Panc1 (cell line): ENCODE results near the gene TNIK. TPM values are rescaled to one million over a fixed set of nuclear protein-coding genes. Genes with fewer than 3 reads are reported as not detected.

ENCODE experiments used
- ATAC-seq: fragments of 200-7000 bp; cut with Tn5 transposase; 2 replicates; pipeline ENCODE4 v1.9.1; 2020; ENCODE audit warnings: mild to moderate bottlenecking, moderate library complexity
- BruUV-seq: library from RNA; stranded (reverse); fragments of 400-500 nt; replicated peaks from 2 replicates; lab custom pipeline; 2021; lab: Mats Ljungman, UMichigan
- CTCF ChIA-PET: fragments of 300-600 bp; sonication (Branson Sonifier 250); formaldehyde crosslinking; loops from one replicate; lab custom pipeline; 2022; ENCODE audit warnings: antibody characterized with exemption; lab: Charles Lee
- POLR2A ChIA-PET: fragments of 300-600 bp; sonication (Branson Sonifier 250); formaldehyde crosslinking; loops from one replicate; lab custom pipeline; 2022; ENCODE audit warnings: antibody characterized with exemption; lab: Charles Lee
- DNase-seq: peaks from one replicate; pipeline ENCODE4 v3.0.0-alpha.2; 2010; ENCODE audit warnings: low read depth, low spot score
- H3K27ac ChIP-seq: 2 replicates; pipeline ENCODE4 v1.5.1; 2011; ENCODE audit warnings: mild to moderate bottlenecking, low read length, inconsistent platforms
- H3K27me3 ChIP-seq: fragments of 200-500 bp; sonication (Bioruptor generic); 2 replicates; pipeline ENCODE4 v1.6.0; 2014; ENCODE audit warnings: low read length, inconsistent platforms; ENCODE audit not compliant: control insufficient read depth, insufficient read depth
- H3K36me3 ChIP-seq: fragments of 200-500 bp; sonication (Bioruptor generic); 2 replicates; pipeline ENCODE4 v1.5.1; 2014; ENCODE audit warnings: inconsistent platforms, mild to moderate bottlenecking, low read length, moderate library complexity; ENCODE audit not compliant: control insufficient read depth, insufficient read depth
- H3K4me1 ChIP-seq: 2 replicates; pipeline ENCODE4 v1.5.1; 2011; ENCODE audit warnings: inconsistent platforms, mild to moderate bottlenecking, low read length, moderate library complexity; ENCODE audit not compliant: control insufficient read depth, insufficient read depth
- H3K4me3 ChIP-seq, 2 experiments: 2 replicates each; pipeline ENCODE4 v1.5.1; 2011 to 2012; ENCODE audit warnings: low read depth in 2 of 2, low read length in 2 of 2, mild to moderate bottlenecking in 2 of 2, inconsistent platforms in 1 of 2, moderate library complexity in 1 of 2
- H3K9me3 ChIP-seq: fragments of 200-500 bp; sonication (Bioruptor generic); 2 replicates; pipeline ENCODE4 v1.5.1; 2014; ENCODE audit warnings: low read depth, mild to moderate bottlenecking, inconsistent platforms, low read length, moderate library complexity; ENCODE audit not compliant: control insufficient read depth, insufficient read depth
- POLR2AphosphoS5 ChIP-seq: IDR thresholded peaks from 2 replicates; pipeline ENCODE4 v1.6.1; 2012; ENCODE audit warnings: mild to moderate bottlenecking, low read depth, low read length, moderate library complexity
- SIN3A ChIP-seq: IDR thresholded peaks from 2 replicates; pipeline ENCODE4 v1.6.1; 2012; ENCODE audit warnings: low read depth, mild to moderate bottlenecking, low read length, moderate library complexity, borderline replicate concordance; ENCODE audit not compliant: insufficient read depth
- TCF7L2 ChIP-seq: IDR thresholded peaks from 2 replicates; pipeline ENCODE4 v1.6.1; 2011; ENCODE audit warnings: mild to moderate bottlenecking, low read depth, low read length, inconsistent platforms
- in situ Hi-C: cut with HindIII; loops from 2 replicates; pipeline ENCODE4 v1.10.0; 2016; ENCODE audit warnings: low sequenced_read_pairs, low pct_unique_long_range_greater_than_20kb
- intact Hi-C: fragments of 100-400 bp; cut with micrococcal nuclease; formaldehyde crosslinking; loops from one replicate; pipeline ENCODE4 v1.10.0; 2022; ENCODE audit not compliant: unreplicated experiment
- total RNA-seq: library from RNA; stranded (reverse); gene quantifications from one replicate; pipeline ENCODE4 v1.2.1, GENCODE V29; 2021; ENCODE audit not compliant: unreplicated experiment
- TF ChIP-seq, protein P1 (sequence below): fragments of 450-650 bp; IDR thresholded peaks from 2 replicates; pipeline ENCODE4 v1.5.1; 2017; ENCODE audit warnings: mild to moderate bottlenecking
- TF ChIP-seq, protein P2 (sequence below), 2 experiments: IDR thresholded peaks; 2 replicates each; pipeline ENCODE4 v1.6.1; 2011 to 2012; ENCODE audit warnings: low read depth in 2 of 2, control low read depth in 1 of 2, low read length in 1 of 2, mild to moderate bottlenecking in 1 of 2, moderate library complexity in 1 of 2; ENCODE audit not compliant: insufficient read depth in 1 of 2

The TNIK gene
- total RNA-seq, 1 experiment from 2014 or later, result 1.9 TPM

DNA sequence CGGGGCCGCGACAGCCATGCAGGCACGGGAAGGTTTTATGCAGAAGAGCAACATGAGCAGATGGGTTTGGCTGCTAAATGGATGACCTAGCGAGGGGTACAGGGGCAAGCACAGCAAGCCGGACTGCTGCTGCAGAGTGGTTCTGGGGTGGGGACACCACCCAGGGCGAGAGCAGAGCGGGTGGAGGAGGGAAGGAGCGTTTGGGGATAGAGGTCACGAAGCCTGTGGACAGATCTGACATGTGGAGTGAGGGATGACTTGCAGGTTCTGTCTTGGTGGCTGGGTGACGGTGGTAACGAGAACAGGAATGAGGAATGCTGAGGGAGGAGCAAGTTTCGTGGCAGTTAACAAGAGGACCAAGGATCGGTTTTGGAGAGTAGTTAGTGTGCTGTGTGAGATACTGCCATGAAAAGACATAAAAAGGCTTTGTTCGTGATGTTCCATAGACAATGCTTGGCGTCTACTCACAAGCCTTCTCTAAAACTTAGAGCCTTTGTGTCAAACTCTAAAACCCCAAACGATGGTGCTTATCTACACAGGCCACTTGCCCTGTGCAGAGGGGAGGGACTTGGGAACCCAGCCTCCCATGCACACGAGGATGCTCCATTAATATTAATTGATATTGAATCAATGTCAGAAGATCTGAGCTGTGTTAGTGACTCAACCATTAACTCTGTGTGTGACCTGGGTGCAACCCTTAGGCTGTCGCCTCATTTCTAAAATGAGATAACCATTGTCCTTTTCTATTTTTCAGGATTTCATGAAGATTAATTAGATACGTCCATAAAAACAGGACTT is 301.0 kb downstream of the TNIK start:
- H3K4me1 ChIP-seq, result no peaks in the 10 kb centered on the region
- H3K36me3 ChIP-seq, result no peaks in the 10 kb centered on the region
- in situ Hi-C loops, result no loop called here
- BruUV-seq, result no TSS peak
- ATAC-seq (no peak), DNase-seq (no peak)
- CTCF ChIA-PET, result no interaction called here
- no peak for TF ChIP-seq SIN3A
- TF ChIP-seq, protein P1, sequence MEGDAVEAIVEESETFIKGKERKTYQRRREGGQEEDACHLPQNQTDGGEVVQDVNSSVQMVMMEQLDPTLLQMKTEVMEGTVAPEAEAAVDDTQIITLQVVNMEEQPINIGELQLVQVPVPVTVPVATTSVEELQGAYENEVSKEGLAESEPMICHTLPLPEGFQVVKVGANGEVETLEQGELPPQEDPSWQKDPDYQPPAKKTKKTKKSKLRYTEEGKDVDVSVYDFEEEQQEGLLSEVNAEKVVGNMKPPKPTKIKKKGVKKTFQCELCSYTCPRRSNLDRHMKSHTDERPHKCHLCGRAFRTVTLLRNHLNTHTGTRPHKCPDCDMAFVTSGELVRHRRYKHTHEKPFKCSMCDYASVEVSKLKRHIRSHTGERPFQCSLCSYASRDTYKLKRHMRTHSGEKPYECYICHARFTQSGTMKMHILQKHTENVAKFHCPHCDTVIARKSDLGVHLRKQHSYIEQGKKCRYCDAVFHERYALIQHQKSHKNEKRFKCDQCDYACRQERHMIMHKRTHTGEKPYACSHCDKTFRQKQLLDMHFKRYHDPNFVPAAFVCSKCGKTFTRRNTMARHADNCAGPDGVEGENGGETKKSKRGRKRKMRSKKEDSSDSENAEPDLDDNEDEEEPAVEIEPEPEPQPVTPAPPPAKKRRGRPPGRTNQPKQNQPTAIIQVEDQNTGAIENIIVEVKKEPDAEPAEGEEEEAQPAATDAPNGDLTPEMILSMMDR, result no peak
- no peak for TF ChIP-seq TCF7L2
- TF ChIP-seq, protein P2, sequence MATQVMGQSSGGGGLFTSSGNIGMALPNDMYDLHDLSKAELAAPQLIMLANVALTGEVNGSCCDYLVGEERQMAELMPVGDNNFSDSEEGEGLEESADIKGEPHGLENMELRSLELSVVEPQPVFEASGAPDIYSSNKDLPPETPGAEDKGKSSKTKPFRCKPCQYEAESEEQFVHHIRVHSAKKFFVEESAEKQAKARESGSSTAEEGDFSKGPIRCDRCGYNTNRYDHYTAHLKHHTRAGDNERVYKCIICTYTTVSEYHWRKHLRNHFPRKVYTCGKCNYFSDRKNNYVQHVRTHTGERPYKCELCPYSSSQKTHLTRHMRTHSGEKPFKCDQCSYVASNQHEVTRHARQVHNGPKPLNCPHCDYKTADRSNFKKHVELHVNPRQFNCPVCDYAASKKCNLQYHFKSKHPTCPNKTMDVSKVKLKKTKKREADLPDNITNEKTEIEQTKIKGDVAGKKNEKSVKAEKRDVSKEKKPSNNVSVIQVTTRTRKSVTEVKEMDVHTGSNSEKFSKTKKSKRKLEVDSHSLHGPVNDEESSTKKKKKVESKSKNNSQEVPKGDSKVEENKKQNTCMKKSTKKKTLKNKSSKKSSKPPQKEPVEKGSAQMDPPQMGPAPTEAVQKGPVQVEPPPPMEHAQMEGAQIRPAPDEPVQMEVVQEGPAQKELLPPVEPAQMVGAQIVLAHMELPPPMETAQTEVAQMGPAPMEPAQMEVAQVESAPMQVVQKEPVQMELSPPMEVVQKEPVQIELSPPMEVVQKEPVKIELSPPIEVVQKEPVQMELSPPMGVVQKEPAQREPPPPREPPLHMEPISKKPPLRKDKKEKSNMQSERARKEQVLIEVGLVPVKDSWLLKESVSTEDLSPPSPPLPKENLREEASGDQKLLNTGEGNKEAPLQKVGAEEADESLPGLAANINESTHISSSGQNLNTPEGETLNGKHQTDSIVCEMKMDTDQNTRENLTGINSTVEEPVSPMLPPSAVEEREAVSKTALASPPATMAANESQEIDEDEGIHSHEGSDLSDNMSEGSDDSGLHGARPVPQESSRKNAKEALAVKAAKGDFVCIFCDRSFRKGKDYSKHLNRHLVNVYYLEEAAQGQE (IDR thresholded peaks at IDR 0.05; ENCODE audit: insufficient read depth in 1 of 2, low read depth in 2 of 2, low read length in 1 of 2), result no peak
- TF ChIP-seq POLR2AphosphoS5, result no peak
- no peak overlapping the region for H3K4me3 ChIP-seq
- POLR2A ChIA-PET, result no interaction called here
- intact Hi-C loops, result no loop called here
- no peaks in the 10 kb centered on the region for H3K9me3 ChIP-seq
- no peak overlapping the region for H3K27ac ChIP-seq
- H3K27me3 ChIP-seq, result no peaks in the 10 kb centered on the region

DNA sequence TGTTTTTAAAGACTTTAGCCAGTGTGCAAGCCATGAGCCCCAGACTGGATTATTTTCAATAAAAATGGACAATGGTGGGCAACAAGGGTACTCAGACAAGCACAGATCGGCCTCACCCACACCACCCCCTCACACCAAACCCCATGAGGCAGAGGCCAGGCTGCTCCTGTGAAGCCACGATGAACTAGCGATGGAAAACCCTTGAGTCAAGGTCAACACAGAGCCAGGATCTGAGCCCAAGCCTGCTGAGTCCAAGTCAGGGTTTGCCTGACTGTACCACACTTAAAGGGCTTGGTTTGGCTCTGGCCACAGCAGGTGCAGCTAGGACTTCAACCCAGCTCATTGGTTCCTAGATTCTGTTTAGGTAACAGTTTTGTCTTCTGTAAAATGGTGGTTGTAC is 302.2 kb downstream of the TNIK start:
- no peak for ATAC-seq

More for the DNA sequence above, 302.2 kb downstream of the TNIK start:
- no peak overlapping the region for H3K27ac ChIP-seq
- no peak for DNase-seq
- no TSS peak for BruUV-seq
- no peaks in the 10 kb centered on the region for H3K36me3 ChIP-seq
- no peak overlapping the region for H3K4me3 ChIP-seq
- ChIA-PET POLR2A (no interaction called here), CTCF (interaction anchor here (0.5 kb wide), 1 partner anchor 1466 kb away, joined by 3 read pairs; no protein-coding TSS in a partner anchor)
- TF ChIP-seq POLR2AphosphoS5 (no peak), TCF7L2 (no peak)
- TF ChIP-seq, protein P2 (IDR thresholded peaks at IDR 0.05; ENCODE audit: insufficient read depth in 1 of 2, low read depth in 2 of 2, low read length in 1 of 2), result no peak
- TF ChIP-seq, protein P1, result no peak
- H3K4me1 ChIP-seq, result no peaks in the 10 kb centered on the region
- no peaks in the 10 kb centered on the region for H3K9me3 ChIP-seq
- H3K27me3 ChIP-seq, result no peaks in the 10 kb centered on the region
- in situ Hi-C loops, result no loop called here
- intact Hi-C loops, result no loop called here
